Measurements from ENCODE around the gene IMPDH1.

Gene IMPDH1

GRCh38 chr7:128385988-128386925, 23.5 kb downstream of the IMPDH1 start:
- Histone ChIP-seq H3K27ac (ENCODE audit: low read length) (no peak overlapping the region), H3K27me3 (replicated peaks; ENCODE audit: insufficient read depth, low read length) (peaks cover 5% of the 10 kb centered on the region), H3K36me3 (replicated peaks; ENCODE audit: insufficient read depth, low read length) (no peaks in the 10 kb centered on the region), H4K20me1 (ENCODE audit: insufficient read depth, low read length) (no peaks in the 10 kb centered on the region), H3K4me1 (ENCODE audit: low read length) (no peaks in the 10 kb centered on the region), H3K9ac (ENCODE audit: low read length) (no peak overlapping the region), H3K4me2 (ENCODE audit: low read depth, low read length) (no peak overlapping the region), H3F3A (ENCODE audit: insufficient read depth, low read length) (no peaks in the 10 kb centered on the region), H2AFZ (ENCODE audit: low read length) (no peak overlapping the region), H3K4me3 (ENCODE audit: low read length) (no peak overlapping the region), H3K9me3 (replicated peaks; ENCODE audit: insufficient read depth, low read length) (no peaks in the 10 kb centered on the region), H3K9me2 (replicated peaks; ENCODE audit: insufficient read depth, low read length) (no peaks in the 10 kb centered on the region), H3K79me2 (ENCODE audit: low read length) (no peaks in the 10 kb centered on the region)
- DNase-seq: no peak
- TF ChIP-seq CTCF (IDR thresholded peaks at IDR 0.05; ENCODE audit: low read length) (no peak), EZH2 (optimal IDR thresholded peaks at IDR 0.05; ENCODE audit: low read depth, low read length) (no peak), EZH2phosphoT487 (IDR thresholded peaks at IDR 0.05; ENCODE audit: low read length) (no peak)

DNA sequence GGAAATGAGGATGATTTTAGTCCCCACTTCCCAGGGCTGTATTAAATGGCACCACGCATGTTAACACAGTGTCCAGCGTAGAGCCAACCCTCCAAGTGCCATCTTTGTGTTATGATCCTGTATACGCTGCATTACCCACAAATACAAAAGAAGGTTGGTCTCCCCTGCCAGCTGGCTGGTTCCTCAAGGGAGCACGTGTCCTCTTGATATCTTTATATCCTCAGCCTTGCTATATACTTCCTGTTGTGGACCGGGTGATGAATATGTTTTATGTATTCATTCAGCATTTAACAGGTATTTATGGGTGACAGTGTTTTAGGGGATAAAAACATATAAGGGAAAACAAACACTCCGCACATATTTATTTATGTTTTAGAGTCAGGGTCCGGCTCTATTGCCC, 25.1 kb downstream of the IMPDH1 start:
- Histone ChIP-seq H3K27ac (ENCODE audit: low read length) (no peak overlapping the region), H3K9ac (ENCODE audit: low read length) (no peak overlapping the region), H2AFZ (ENCODE audit: low read length) (no peak overlapping the region), H3K27me3 (replicated peaks; ENCODE audit: insufficient read depth, low read length) (peaks cover 5% of the 10 kb centered on the region), H3K79me2 (ENCODE audit: low read length) (no peaks in the 10 kb centered on the region), H3K4me2 (ENCODE audit: low read depth, low read length) (no peak overlapping the region), H3K9me3 (replicated peaks; ENCODE audit: insufficient read depth, low read length) (no peaks in the 10 kb centered on the region), H4K20me1 (ENCODE audit: insufficient read depth, low read length) (no peaks in the 10 kb centered on the region), H3K9me2 (replicated peaks; ENCODE audit: insufficient read depth, low read length) (no peaks in the 10 kb centered on the region), H3K4me3 (ENCODE audit: low read length) (no peak overlapping the region), H3K36me3 (replicated peaks; ENCODE audit: insufficient read depth, low read length) (no peaks in the 10 kb centered on the region), H3K4me1 (ENCODE audit: low read length) (no peaks in the 10 kb centered on the region), H3F3A (ENCODE audit: insufficient read depth, low read length) (no peaks in the 10 kb centered on the region)
- no peak for TF ChIP-seq EZH2 (optimal IDR thresholded peaks at IDR 0.05; ENCODE audit: low read depth, low read length)
- no peak for TF ChIP-seq EZH2phosphoT487 (IDR thresholded peaks at IDR 0.05; ENCODE audit: low read length)
- no peak for TF ChIP-seq CTCF (IDR thresholded peaks at IDR 0.05; ENCODE audit: low read length)
- DNase-seq: no peak

DNA sequence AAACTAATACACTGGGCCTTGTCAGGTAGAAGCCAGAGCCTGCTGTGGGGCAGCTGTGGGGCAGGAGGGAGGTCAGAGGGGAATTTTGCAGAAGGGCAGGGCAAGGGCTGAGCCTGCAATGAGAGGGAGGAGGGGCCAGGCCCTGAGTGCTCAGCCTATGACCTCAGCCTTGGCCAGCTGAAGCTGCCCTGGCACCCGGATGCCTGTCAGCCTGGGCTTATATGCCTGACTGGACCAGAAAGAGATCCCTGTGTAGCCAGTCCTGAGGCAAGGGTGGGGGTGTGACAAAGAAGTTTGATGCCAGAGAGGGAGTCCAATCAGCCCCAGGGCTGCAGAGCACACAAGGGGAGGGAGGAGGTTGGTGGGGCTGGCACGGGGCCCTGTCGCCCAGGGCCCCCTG, 26.0 kb downstream of the IMPDH1 start:
- no peak for DNase-seq
- Histone ChIP-seq H3K4me1 (ENCODE audit: low read length) (no peaks in the 10 kb centered on the region), H3K9me2 (replicated peaks; ENCODE audit: insufficient read depth, low read length) (no peaks in the 10 kb centered on the region), H3K9ac (ENCODE audit: low read length) (no peak overlapping the region), H3K27me3 (replicated peaks; ENCODE audit: insufficient read depth, low read length) (peaks cover 5% of the 10 kb centered on the region), H3K27ac (ENCODE audit: low read length) (no peak overlapping the region), H3K4me3 (ENCODE audit: low read length) (no peak overlapping the region), H3K36me3 (replicated peaks; ENCODE audit: insufficient read depth, low read length) (no peaks in the 10 kb centered on the region), H2AFZ (ENCODE audit: low read length) (no peak overlapping the region), H3F3A (ENCODE audit: insufficient read depth, low read length) (no peaks in the 10 kb centered on the region), H3K4me2 (ENCODE audit: low read depth, low read length) (no peak overlapping the region), H3K79me2 (ENCODE audit: low read length) (no peaks in the 10 kb centered on the region), H4K20me1 (ENCODE audit: insufficient read depth, low read length) (no peaks in the 10 kb centered on the region), H3K9me3 (replicated peaks; ENCODE audit: insufficient read depth, low read length) (no peaks in the 10 kb centered on the region)
- TF ChIP-seq EZH2 (optimal IDR thresholded peaks at IDR 0.05; ENCODE audit: low read depth, low read length) (no peak), CTCF (IDR thresholded peaks at IDR 0.05; ENCODE audit: low read length) (no peak), EZH2phosphoT487 (IDR thresholded peaks at IDR 0.05; ENCODE audit: low read length) (no peak)
